Adipose tissue (tissue), 3 donors: ENCODE data around the gene OBSCN. TPM values are rescaled to one million over a fixed set of nuclear protein-coding genes. Genes with fewer than 3 reads are reported as not detected.
"Not testable (repeated sequence)": the region's sequence is repeated elsewhere in the genome, so short reads cannot be mapped to it uniquely, and the experiment has no call there.

ENCODE experiments used
- H3K27ac ChIP-seq: one replicate; pipeline ENCODE4 v1.5.1; 2013; ENCODE audit warnings: low read depth, low read length
- WGBS, 3 donors: extraction: QIAGEN DNeasy Blood & Tissue Kit; methylation state at CpG; one replicate each; pipeline ENCODE4 v1.1.7; 2013; 5-methylcytosine and 5-hydroxymethylcytosine counted together
- polyA plus RNA-seq, 3 donors: library from polyadenylated mRNA; stranded (reverse); fragments of 200-250 nt; gene quantifications; one replicate each; pipeline ENCODE4 v1.2.3, GENCODE V29; 2013
- donor health status: healthy with polysubstance abuse.
- donor health status: Bipolar disorder and iron deficiency.
- donor health status: healthy.

Gene OBSCN
- polyA plus RNA-seq, 3 donors, result 3.0 to 7.9 (median 3.2) TPM

GRCh38 chr1:228219962-228220780 is 12.3 kb downstream of the OBSCN start:
- WGBS, 3 donors, result 89% methylated on average over 28 of the region's 28 CpGs

GRCh38 chr1:228221097-228221496 is 13.3 kb downstream of the OBSCN start:
- 94 to 95% (median 95%) methylated on average over 9 of the region's 9 CpGs for WGBS, 3 donors
- H3K27ac ChIP-seq, result not testable (repeated sequence)

More at GRCh38 chr1:228219962-228220780, 12.3 kb downstream of the OBSCN start:
- H3K27ac ChIP-seq, result no peak overlapping the region

DNA sequence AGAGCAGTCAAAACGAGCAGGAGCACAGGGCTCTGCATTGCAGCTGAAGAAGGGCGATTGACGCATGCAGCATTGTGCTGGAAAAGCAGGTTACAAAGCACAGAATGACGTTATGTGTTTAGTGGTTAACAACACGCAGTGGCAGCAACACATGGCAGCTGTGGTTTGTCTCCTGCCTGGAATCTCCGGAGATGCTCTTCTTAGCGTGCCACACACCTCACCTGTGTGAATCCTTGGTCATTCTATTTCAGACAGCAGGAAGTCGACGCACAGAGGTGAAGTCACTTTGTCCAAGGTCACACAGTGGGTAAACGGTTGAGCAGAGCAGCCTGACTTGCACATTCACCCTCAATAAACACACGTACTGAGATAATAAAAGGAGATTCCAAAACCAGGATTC is 14.7 kb downstream of the OBSCN start:
- 68 to 82% (median 79%) methylated on average over 11 of the region's 11 CpGs for WGBS, 3 donors
- no peak overlapping the region for H3K27ac ChIP-seq

DNA sequence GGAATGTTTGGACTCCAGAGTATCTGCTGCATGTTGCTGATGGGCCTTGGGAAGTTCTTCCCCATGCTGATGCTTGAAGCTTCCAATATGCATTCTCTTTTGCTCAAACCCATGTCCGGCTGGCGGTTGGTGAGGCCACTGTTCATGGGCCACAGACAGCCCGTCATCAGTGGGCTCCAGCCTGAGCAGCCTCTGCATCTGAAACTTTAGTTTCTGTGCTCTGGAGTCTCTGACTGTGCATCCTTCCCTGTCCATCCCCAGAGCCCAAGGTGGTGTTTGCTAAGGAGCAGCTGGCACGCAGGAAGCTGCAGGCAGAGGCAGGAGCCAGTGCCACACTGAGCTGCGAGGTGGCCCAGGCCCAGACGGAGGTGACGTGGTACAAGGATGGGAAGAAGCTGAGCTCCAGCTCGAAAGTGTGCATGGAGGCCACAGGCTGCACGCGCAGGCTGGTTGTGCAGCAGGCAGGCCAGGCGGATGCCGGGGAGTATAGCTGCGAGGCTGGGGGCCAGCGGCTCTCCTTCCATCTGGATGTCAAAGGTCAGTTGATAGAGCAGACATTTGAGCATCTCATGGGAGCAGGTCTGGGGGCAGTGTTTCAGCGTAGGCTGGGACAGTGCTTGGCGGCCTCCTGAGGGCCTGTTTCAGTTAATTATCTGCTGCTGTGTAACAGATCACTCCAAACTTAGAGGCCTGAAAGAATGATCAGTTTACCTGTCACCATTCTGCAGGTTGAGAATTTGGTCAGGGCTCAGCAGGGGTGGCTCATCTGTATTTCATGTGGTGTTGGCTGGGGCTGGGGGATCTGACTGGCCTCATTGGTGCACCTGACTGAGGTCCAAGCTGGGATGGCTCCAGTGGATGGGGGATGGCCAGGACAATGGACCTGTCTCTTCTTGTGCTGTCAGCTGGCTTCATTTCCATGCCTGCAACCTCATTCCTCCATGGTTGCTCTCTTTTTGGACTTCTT is 16.6 kb downstream of the OBSCN start:
- whole genome bisulfite sequencing, 3 donors, result 89 to 95% (median 90%) methylated on average over 16 of the region's 16 CpGs
- no peak overlapping the region for H3K27ac ChIP-seq

- 0 to 98% (median 55%) methylated on average over 2 of the region's 2 CpGs for WGBS, 3 donors
- H3K27ac ChIP-seq, result no peak overlapping the region
Measured at GRCh38 chr1:228225165-228225710, 17.4 kb downstream of the OBSCN start.

- no peak overlapping the region for H3K27ac ChIP-seq
- WGBS, 3 donors, result 45 to 95% (median 48%) methylated on average over 2 of the region's 2 CpGs
Measured at GRCh38 chr1:228225740-228226139, 17.9 kb downstream of the OBSCN start.

DNA sequence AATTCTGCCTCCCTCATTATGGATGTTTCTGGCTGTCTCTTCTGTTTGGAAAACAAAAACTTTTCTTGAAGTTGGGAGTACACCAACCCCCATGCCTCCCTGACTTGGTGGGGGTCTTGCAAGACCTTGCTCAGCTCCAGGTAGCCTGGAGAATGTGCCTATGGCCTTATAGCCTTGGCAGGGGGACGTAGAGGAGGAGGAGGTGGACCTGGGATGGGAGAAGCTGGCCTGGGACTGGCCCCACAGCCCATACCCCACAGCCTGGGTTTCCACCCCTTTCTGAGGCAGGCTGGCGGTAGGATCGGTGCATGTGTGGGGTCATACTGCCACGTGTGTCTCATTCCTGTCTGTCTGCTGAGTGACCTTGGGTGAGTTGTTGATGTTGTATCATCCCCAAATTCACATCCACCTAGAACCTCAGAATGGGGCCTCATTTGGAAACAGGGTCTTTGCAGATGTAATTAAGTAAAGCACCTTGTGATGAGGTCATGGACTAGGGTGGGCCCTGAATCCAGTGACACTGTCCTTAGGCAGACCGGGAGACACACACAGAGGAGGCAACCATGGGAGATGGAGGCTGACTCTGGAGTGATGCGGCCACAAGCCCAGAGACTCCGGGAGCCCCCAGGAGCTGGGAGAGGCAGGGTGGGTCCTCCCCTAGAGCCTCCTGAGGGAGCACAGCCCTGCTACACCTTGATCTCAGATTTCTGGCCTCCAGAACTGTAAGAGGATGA is 18.5 kb downstream of the OBSCN start:
- WGBS, 3 donors, result 91 to 96% (median 96%) methylated on average over 7 of the region's 7 CpGs
- no peak overlapping the region for H3K27ac ChIP-seq

- no peak overlapping the region for H3K27ac ChIP-seq
- WGBS, 3 donors, result 61 to 73% (median 62%) methylated on average over 10 of the region's 10 CpGs
Measured at GRCh38 chr1:228226956-228227791, 19.3 kb downstream of the OBSCN start.

GRCh38 chr1:228228147-228228546 is 20.3 kb downstream of the OBSCN start:
- H3K27ac ChIP-seq, result not testable (repeated sequence)
- WGBS, 3 donors, result 89 to 99% (median 93%) methylated on average over 5 of the region's 5 CpGs

- no peak overlapping the region for H3K27ac ChIP-seq
- WGBS, 3 donors, result 60 to 81% (median 73%) methylated on average over 5 of the region's 5 CpGs
Measured at GRCh38 chr1:228228601-228229074, 20.8 kb downstream of the OBSCN start.

DNA sequence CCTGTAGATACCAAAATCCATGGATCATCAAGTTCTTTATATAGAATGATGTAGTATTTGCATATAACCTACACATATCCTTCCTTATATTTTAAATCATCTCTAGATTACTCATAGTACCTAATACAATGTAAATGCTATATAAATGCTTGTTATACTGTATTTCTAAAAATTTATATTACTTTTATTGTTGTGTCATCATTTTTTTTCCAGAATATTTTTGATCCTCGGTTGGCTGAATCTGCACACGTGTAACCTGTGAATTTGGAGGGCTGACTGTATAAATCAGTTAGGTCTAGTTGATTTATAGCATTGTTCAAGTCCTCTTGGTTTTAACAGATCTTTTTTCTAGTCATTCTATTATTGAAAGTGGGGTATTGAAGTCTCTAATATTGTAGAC is 23.3 kb downstream of the OBSCN start:
- H3K27ac ChIP-seq, result no peak overlapping the region
- WGBS, 3 donors, result 87 to 91% (median 90%) methylated on average over 2 of the region's 2 CpGs

GRCh38 chr1:228233136-228233535 is 25.3 kb downstream of the OBSCN start:
- WGBS, 3 donors, result 82 to 100% (median 96%) methylated on average over 1 of the region's 1 CpG
- no peak overlapping the region for H3K27ac ChIP-seq

DNA sequence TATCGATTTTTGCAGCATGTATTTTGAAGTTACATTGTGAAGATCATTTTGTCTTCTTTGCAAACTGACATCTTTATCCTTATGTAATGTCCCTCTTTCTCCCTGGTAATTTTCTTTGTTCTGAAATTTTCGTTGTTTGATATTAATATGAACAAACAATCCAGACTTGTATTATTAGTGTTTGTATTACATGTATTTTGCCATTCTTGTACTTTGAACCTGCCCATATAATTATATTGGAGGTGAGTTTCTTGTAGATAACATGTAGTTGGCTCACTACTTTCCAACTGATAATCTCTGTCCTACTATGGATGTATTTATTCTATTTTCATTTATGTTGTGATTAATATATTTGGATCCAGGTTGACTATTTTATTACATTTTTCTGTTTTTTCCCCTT is 27.1 kb downstream of the OBSCN start:
- 80 to 89% (median 83%) methylated on average over 2 of the region's 2 CpGs for whole genome bisulfite sequencing, 3 donors

GRCh38 chr1:228236744-228237143 is 28.9 kb downstream of the OBSCN start:
- WGBS, 3 donors, result 46 to 62% (median 58%) methylated on average over 5 of the region's 5 CpGs
- H3K27ac ChIP-seq, result no peak overlapping the region

More for the DNA sequence above, 27.1 kb downstream of the OBSCN start:
- no peak overlapping the region for H3K27ac ChIP-seq

GRCh38 chr1:228238007-228238406 is 30.2 kb downstream of the OBSCN start:
- WGBS, 3 donors, result 95 to 99% (median 98%) methylated on average over 7 of the region's 7 CpGs
- no peak overlapping the region for H3K27ac ChIP-seq

DNA sequence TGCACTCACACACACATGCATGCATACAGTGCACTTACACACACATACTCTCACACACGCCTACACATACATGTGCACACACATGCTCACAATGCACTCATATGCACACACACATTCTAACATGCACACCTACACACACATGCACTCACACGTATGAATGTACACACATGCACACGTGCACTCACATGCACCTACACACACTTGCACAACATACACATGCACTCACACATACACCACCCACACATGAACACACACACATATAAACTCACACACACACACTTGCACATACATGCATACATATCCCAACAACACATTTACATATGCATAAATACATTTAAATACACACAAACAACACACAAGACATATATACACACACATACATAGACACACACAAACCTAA is 30.6 kb downstream of the OBSCN start:
- H3K27ac ChIP-seq, result no peak overlapping the region
- 63 to 100% (median 80%) methylated on average over 3 of the region's 3 CpGs for WGBS, 3 donors
